Measurements from ENCODE around the gene PLA2G6.
"Not testable (repeated sequence)": the region's sequence is repeated elsewhere in the genome, so short reads cannot be mapped to it uniquely, and the experiment has no call there.

The PLA2G6 gene

DNA sequence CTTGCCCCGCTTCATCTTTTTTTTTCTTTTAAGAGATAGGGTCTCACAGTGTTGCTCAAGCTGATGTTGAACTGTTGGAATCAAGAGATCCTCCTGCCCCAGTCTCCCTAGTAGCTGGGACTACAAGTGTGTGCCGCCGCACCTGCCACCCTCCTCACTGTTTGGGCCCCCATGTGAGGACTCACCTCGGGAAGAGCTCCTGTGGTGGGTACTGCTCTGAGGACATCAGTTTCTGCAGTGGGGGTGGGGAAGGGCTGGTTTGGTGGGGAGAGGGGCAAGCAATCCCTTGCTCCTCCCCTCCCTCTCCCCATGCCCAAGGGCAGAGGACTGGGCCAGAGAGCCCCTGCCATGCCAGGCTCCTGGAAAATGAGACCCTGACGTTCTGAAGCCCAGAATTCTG, 96.1 kb downstream of the PLA2G6 start:
- DNase-seq (ENCODE audit: low read depth in 3 of 3) = no peak

GRCh38 chr22:38085056-38085455, 96.6 kb downstream of the PLA2G6 start:
- DNase-seq (ENCODE audit: low read depth in 3 of 3) = no peak

DNA sequence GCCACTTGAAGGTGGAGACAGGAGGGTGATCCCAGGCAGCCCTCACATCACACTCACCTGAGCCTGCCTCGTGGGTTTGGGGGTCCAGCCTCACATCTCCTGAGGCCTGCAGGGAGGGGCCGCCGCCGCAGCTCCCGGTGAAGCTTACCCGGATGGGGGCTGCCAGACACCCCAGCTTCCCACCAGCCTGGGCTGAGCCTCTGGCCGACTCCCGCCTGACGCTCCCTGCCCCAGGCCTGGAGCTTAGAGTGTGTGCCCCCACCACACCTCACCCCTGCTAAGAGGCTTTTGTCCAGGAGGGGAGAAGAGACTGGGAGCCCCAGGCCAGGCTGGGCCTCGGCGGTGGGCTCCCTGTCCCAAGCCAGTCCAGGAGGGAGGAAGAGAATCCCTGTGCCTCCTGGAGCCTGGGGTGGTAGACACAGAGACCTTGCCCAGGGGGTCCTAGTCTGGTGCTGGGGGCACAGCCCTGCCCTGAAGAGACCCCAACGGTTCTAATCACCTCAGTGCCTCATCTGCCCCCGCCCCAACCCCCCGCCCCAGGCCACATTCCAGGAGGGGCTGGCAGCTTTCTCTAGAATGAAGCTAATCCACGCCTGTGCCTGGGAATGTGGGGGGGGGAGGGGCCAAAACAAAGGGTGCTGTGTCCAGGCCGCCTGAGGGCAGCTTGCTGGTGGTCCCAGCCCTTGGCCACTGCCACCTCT, 97.5 kb downstream of the PLA2G6 start, which contains the start of gene SLC16A8:
SLC16A8 (minus strand) TSS at position 254 of the 701 bp plus-strand sequence. CDS start 1,311 bp downstream, outside the sequence.
- DNase-seq (ENCODE audit: low read depth in 3 of 3) = no peak

DNA sequence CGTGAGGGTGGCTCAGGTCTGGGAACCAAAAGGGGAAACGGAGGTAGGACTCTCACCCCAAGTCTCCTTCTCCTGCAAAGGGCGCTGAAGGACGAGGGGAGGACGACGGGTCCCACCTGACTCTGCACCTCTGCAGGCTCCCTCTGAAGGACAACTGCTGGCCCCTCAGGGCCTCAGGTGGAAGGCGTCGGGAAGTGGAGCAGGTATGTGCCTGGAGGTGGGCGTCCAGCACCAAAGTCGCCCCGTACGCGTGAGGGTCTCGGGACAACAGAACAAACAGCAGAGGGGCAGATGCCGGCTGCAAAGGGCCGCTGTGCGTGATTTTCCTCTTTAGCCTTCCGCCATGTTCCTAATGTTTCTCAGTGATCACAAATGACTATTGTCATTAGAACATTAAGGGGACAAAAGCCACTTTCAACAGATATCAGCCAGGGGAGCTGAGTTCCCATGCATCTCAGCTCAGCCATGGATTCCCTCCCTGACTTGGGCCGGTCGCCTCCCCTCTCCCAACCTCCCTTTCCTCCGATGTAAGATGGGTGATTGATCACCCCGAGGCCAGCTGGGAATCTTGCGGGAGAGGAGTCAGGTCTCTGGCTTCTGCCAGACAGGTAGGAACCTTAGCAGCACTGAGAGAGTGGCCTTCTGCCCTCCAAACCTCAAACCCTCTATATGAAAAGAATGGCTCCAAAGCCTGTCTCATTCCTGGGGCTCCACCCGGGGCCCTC, 98.5 kb downstream of the PLA2G6 start:
- no peak for DNase-seq (ENCODE audit: low read depth in 3 of 3)

DNA sequence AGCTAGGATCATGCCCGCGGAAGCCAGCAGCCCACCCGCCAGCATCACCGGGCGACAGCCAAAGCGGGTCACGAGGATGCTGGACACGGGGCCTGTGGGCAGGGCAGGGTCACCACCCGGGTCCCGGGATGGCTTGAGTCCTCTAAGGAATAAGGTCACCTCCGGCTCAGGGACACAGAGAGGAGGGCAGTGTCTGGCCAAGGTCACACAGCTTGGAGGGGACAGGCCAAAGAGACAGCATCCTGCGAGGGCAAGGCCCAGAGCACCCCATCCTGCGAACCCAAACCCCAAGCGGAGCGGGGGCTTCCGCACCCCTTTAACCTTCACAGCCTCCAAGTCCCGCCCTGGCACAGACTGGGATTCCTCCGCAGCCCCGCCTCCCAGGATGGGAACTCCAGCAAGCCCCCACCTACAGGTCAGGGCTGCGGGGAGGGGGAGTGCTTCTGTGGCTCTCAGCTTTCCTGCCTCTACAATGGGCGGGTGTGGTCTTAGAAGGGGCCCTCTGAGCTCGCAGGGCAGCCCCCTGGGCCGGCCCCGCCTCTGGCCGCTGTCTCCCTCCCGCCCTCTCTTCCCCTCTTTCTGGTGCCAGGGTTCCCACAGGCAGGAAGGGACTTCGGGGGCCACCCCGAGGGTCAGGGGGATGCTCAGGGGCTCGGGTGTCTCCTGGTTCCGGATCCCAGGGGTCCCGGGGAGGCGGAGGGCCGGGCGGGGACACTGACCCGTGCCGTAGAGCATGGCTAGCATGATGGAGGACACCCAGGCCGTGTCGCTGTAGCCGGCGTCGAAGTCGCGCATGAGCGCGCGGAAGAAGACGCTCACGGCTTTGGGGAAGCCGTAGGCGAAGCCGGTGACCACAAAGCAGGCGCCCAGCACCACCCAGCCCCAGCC, 99.4 kb downstream of the PLA2G6 start:
- peak in 1 of 3 experiments; percentile 14 for DNase-seq (ENCODE audit: low read depth in 3 of 3)

- no peak for DNase-seq (ENCODE audit: low read depth in 3 of 3)
Observed at GRCh38 chr22:38081636-38081940, 100.0 kb downstream of the PLA2G6 start.

DNA sequence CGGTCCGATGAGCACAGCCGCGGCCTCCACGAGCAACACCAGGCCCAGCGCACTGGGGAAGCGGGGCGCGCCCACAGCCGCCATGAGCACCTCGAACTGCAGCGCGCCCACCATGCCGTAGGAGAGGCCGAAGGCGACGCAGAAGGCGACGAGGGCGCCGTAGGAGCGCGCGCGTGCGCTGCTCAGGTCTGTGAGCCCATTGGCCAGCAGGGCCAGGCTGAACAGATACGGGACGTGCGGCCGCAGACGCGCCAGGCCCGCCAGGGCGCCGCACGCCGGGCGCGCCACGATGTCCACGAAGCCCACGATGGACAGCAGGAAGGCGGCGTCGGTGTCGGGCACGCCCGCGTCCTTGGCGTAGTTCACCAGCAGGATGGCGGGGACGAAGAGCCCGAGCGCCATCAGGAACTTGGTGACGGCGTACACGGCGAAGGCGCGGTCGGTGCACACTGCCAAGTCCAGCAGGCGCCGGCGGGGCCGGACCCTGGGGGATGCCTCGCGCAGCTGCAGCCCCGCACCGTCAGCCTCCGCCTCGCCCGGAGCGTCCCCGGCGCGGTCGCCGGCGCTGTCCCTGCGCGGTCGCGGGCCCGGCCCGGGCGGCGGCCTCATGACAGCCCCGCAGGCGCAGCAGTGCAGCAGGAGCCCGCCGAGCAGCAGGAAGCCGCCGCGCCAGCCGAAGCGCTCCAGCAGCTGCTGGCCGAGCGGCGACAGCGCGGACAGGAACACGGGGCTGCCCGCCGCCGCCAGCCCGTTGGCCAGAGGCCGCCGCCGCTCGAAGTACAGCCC, 100.6 kb downstream of the PLA2G6 start:
- peak in 1 of 3 experiments; percentile 15 for DNase-seq (ENCODE audit: low read depth in 3 of 3)

- no peak for DNase-seq (ENCODE audit: low read depth in 3 of 3)
Observed at GRCh38 chr22:38080474-38080849, 101.2 kb downstream of the PLA2G6 start.

DNA sequence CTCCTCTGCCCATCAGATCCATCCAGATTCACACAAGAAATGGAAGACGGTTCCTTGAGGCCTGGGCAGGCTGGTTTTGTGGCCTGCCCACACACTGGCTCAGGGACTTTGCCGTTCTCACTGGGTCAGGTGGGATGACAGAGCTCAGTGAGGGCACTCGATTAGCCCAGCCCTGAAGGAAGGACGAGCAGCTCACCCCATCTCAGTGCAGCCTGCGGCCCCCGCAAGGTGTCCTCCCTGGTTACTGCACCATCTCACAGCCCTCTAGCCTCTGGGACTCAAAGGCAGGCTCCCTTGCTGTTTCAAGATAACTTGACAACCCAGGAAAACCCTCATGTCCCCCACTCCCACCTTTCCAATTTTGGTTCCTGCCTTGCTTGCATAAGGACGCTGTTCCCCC, 101.8 kb downstream of the PLA2G6 start:
- DNase-seq (ENCODE audit: low read depth in 3 of 3) = no peak

- not testable (repeated sequence) for DNase-seq (ENCODE audit: low read depth in 3 of 3)
Observed at GRCh38 chr22:38079208-38079607, 102.4 kb downstream of the PLA2G6 start.

- no peak for DNase-seq (ENCODE audit: low read depth in 3 of 3)
Observed at GRCh38 chr22:38078046-38078840, 103.4 kb downstream of the PLA2G6 start.

DNA sequence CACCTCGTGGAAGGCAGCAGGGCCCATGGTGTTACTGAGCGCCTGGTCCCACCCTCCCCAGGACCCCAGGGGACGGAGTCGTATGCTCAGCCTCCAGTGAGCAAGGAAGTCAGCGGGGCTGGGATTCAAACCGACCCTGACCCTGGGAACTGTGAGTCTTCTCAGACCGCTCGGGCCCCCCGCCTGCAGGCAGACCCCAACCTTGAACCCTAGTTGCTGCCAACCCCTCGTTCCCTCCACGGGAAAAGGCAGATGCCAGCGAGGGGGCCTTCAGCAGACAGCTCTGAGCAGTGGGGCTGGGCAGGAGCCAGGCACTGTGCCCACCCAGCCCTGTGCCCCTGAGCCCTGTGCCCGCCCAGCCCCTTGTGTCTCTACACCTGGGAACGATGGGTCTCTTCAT, 104.0 kb downstream of the PLA2G6 start:
- no peak for DNase-seq (ENCODE audit: low read depth in 3 of 3)

DNA sequence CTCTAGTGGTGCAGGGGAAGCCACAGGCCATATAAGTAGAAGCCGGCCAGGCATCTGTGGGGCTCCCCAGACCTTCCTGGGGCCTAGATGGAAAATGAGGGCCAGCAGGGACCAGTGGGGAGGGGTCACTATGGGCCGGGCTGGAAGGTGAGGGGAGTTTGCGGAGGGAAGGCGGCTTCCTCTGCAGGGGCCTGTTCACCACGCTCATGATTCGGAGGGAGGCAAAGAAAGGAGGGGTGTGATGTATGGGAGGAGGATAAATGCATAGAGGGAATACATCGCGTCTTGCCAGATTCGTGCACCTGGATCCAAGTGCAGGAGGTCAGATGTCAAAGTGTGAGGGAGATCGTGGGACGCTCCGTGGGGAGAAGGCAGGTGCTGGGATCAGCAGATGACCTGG, 104.5 kb downstream of the PLA2G6 start:
- no peak for DNase-seq (ENCODE audit: low read depth in 3 of 3)

- DNase-seq (ENCODE audit: low read depth in 3 of 3) = no peak
Observed at GRCh38 chr22:38075961-38076360, 105.7 kb downstream of the PLA2G6 start.

DNA sequence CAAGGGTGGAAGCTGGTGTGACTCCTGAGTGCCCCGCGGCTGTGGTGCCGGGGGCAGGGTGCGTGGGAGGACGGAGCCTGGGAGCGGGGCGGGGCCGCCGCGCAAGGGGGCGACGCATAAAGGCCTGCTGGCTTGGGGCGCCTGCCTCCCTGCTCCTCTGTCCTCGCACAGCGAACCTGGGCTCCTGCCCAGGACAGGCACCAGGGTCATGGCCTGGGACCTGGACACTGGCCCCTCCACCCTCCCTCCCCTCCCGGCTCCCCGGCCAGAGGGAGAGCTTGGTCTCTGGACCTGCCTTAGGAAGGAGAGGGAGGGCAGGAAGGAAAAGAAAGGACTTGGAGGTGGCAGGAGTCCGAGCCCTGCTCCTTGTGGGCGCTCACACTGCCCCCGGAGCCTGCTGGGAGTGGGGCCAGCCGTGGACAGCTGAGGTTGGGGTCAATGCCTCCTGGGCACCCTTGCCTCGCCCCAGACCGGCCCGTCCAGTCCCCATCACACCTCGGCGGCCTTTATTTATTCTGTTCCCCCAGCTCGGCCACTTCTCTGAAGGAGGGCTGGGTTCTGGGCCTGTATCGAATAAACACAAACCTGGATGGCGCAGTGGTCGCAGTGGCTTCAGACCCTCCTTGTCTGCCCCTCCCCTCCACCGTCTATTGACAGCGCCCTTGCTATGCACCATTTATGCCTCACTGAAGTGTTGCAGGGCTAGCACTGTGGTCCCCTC, 106.4 kb downstream of the PLA2G6 start:
- DNase-seq (ENCODE audit: low read depth in 3 of 3) = no peak

- DNase-seq (ENCODE audit: low read depth in 3 of 3) = no peak
Observed at GRCh38 chr22:38074181-38075104, 107.2 kb downstream of the PLA2G6 start.

- DNase-seq (ENCODE audit: low read depth in 3 of 3) = no peak
Observed at GRCh38 chr22:38073150-38074130, 108.2 kb downstream of the PLA2G6 start.

All from stimulated activated CD4-positive, alpha-beta T cell treated with anti-CD3 and anti-CD28 coated beads, TNF-alpha, amount 100 ng/mL, for 24 hours (primary cell).